Measurements from ENCODE around the gene ILF2. TPM values are rescaled to one million over a fixed set of nuclear protein-coding genes. Genes with fewer than 3 reads are reported as not detected.

Gene ILF2
- total RNA-seq, 1 experiment from 2014 or later: 221 TPM

GRCh38 chr1:153626904-153627714 is 43.7 kb downstream of the ILF2 start, which contains the start of gene S100A13:
TSS of gene S100A13 (minus strand) at chr1:153627505. CDS start at chr1:153626472, 1,033 bp downstream.
- peak within 1 kb of the TSS; percentile 53 to 79 for H3K4me3 ChIP-seq (ENCODE audit: low read depth in 2 of 2, low read length in 2 of 2)
- ATAC-seq: peak; percentile 84
- intact Hi-C loops (cut with micrococcal nuclease; ENCODE audit: unreplicated experiment): no loop called here
- POLR2A ChIA-PET: interaction anchor here (0.6 to 1.3 kb wide), 8 partner anchors 8 to 632 kb away, joined by 3 to 8 read pairs (median 3); partner anchors contain the start of gene S100A16
- CTCF ChIA-PET: interaction anchor here (0.5 to 1.5 kb wide), 7 partner anchors 9 to 149 kb away, joined by 3 to 12 read pairs (median 4); no protein-coding TSS in a partner anchor
- peaks cover 34% of the 10 kb centered on the region for H3K4me1 ChIP-seq (ENCODE audit: control insufficient read depth, insufficient read depth, low read length)
- TF ChIP-seq TCF7L2 (IDR thresholded peaks at IDR 0.05; ENCODE audit: low read depth, low read length) (no peak), POLR2AphosphoS5 (IDR thresholded peaks at IDR 0.05; ENCODE audit: low read depth, low read length) (peak; percentile 66), CTCF (IDR thresholded peaks at IDR 0.05) (peak; percentile 84; the same call in 1 of the 2 replicates)
- no peaks in the 10 kb centered on the region for H3K36me3 ChIP-seq (ENCODE audit: control insufficient read depth, insufficient read depth, low read length)
- in situ Hi-C loops (cut with HindIII; ENCODE audit: low pct_unique_long_range_greater_than_20kb, low sequenced_read_pairs): no loop called here
- no peaks in the 10 kb centered on the region for H3K9me3 ChIP-seq (ENCODE audit: control insufficient read depth, insufficient read depth, low read depth, low read length)
- BruUV-seq (replicated peaks): no TSS peak
- no peak for DNase-seq (ENCODE audit: low read depth, low spot score)
- no peaks in the 10 kb centered on the region for H3K27me3 ChIP-seq (ENCODE audit: control insufficient read depth, insufficient read depth, low read length)
- peak within 1 kb of the TSS; percentile 92 for H3K27ac ChIP-seq (ENCODE audit: low read length)

- ATAC-seq (no peak), DNase-seq (ENCODE audit: low read depth, low spot score) (no peak)
- Histone ChIP-seq H3K27me3 (ENCODE audit: control insufficient read depth, insufficient read depth, low read length) (no peaks in the 10 kb centered on the region), H3K36me3 (ENCODE audit: control insufficient read depth, insufficient read depth, low read length) (no peaks in the 10 kb centered on the region), H3K27ac (ENCODE audit: low read length) (peak overlapping the region; percentile 92), H3K4me3 (ENCODE audit: low read depth in 2 of 2, low read length in 2 of 2) (peak overlapping the region; percentile 53 to 79), H3K4me1 (ENCODE audit: control insufficient read depth, insufficient read depth, low read length) (peaks cover 33% of the 10 kb centered on the region), H3K9me3 (ENCODE audit: control insufficient read depth, insufficient read depth, low read depth, low read length) (no peaks in the 10 kb centered on the region)
- CTCF ChIA-PET: interaction anchor here (0.6 to 1.5 kb wide), 4 partner anchors 9 to 116 kb away, joined by 3 to 12 read pairs (median 6); no protein-coding TSS in a partner anchor
- intact Hi-C loops (cut with micrococcal nuclease; ENCODE audit: unreplicated experiment): no loop called here
- TF ChIP-seq SIN3A (IDR thresholded peaks at IDR 0.05; ENCODE audit: borderline replicate concordance, insufficient read depth, low read depth, low read length) (no peak), TCF7L2 (IDR thresholded peaks at IDR 0.05; ENCODE audit: low read depth, low read length) (no peak), REST (IDR thresholded peaks at IDR 0.05; ENCODE audit: insufficient read depth in 1 of 2, low read depth in 2 of 2, low read length in 1 of 2) (no peak), CTCF (IDR thresholded peaks at IDR 0.05) (no peak), POLR2AphosphoS5 (IDR thresholded peaks at IDR 0.05; ENCODE audit: low read depth, low read length) (no peak)
- in situ Hi-C loops (cut with HindIII; ENCODE audit: low pct_unique_long_range_greater_than_20kb, low sequenced_read_pairs): no loop called here
- POLR2A ChIA-PET: no interaction called here
- BruUV-seq (replicated peaks): no TSS peak
These were observed 44.3 kb downstream of the ILF2 start for GRCh38 chr1:153626477-153626903.

Data from Panc1 (cell line).